Natural killer cell (primary cell): ENCODE measurements around the gene LOXL1. TPM values are rescaled to one million over a fixed set of nuclear protein-coding genes. Genes with fewer than 3 reads are reported as not detected.
"Not testable (repeated sequence)": the region's sequence is repeated elsewhere in the genome, so short reads cannot be mapped to it uniquely, and the experiment has no call there.

Source experiments
- ATAC-seq, 3 donors: fragments of 150-1000 bp in 2 of 3; fragments of 200-7000 bp in 1 of 3; cut with Tn5 transposase; 1 replicate in 1 of 3; 2 replicates in 2 of 3; pipeline ENCODE4 v1.10.0; 2021; ENCODE audit warnings: mild to moderate bottlenecking in 2 of 3, moderate library complexity in 2 of 3
- DNase-seq, 2 donors: peaks; one replicate each; pipeline versions ENCODE4 v3.0.0 to v3.0.0-alpha.2; 2013 to 2021; ENCODE audit warnings: mixed read lengths in 1 of 2
- H3K27ac ChIP-seq: one replicate; pipeline ENCODE4 v1.5.1; 2013; ENCODE audit warnings: mild to moderate bottlenecking, low read length
- H3K27me3 ChIP-seq: one replicate; pipeline ENCODE4 v1.6.1; 2013; ENCODE audit warnings: low read length; ENCODE audit not compliant: control insufficient read depth, insufficient read depth
- H3K36me3 ChIP-seq: one replicate; pipeline ENCODE4 v1.6.1; 2013; ENCODE audit warnings: low read length; ENCODE audit not compliant: control insufficient read depth, insufficient read depth
- H3K4me1 ChIP-seq: one replicate; pipeline ENCODE4 v1.6.1; 2013; ENCODE audit warnings: low read length; ENCODE audit not compliant: control insufficient read depth, insufficient read depth
- H3K4me3 ChIP-seq: one replicate; pipeline ENCODE4 v1.5.1; 2013; ENCODE audit warnings: low read length
- H3K9me3 ChIP-seq: one replicate; pipeline ENCODE4 v1.6.1; 2013; ENCODE audit warnings: low read length; ENCODE audit not compliant: control insufficient read depth, insufficient read depth
- H3K27ac Mint-ChIP-seq, 2 donors: one replicate each; pipeline ENCODE4 v1.8.0; 2022; ENCODE audit warnings: mild to moderate bottlenecking in 2 of 2, mixed read lengths in 2 of 2, moderate library complexity in 1 of 2
- H3K27me3 Mint-ChIP-seq, 2 donors: one replicate each; pipeline ENCODE4 v1.8.0; 2022; ENCODE audit warnings: low read depth in 2 of 2, mixed read lengths in 2 of 2
- H3K36me3 Mint-ChIP-seq: one replicate; pipeline ENCODE4 v1.8.0; 2022; ENCODE audit warnings: mixed read lengths
- H3K4me1 Mint-ChIP-seq, 2 donors: one replicate each; pipeline ENCODE4 v1.8.0; 2022; ENCODE audit warnings: mixed read lengths in 2 of 2
- H3K4me3 Mint-ChIP-seq: one replicate; pipeline ENCODE4 v1.8.0; 2022; ENCODE audit warnings: mild to moderate bottlenecking, moderate library complexity, mixed read lengths
- H3K9me3 Mint-ChIP-seq, 2 donors: one replicate each; pipeline ENCODE4 v1.8.0; 2022; ENCODE audit warnings: mixed read lengths in 2 of 2
- CTCF ChIP-seq: fragments of 200-600 bp; IDR thresholded peaks from one replicate; pipeline ENCODE4 v1.8.0; 2022; ENCODE audit warnings: antibody characterized with exemption
- WGBS: methylation state at CpG from one replicate; pipeline ENCODE4 v1.1.7; 2013; ENCODE audit warnings: missing lambda C conversion rate; ENCODE audit not compliant: insufficient coverage; 5-methylcytosine and 5-hydroxymethylcytosine counted together
- intact Hi-C: fragments of 100-400 bp; cut with micrococcal nuclease; formaldehyde crosslinking; loops from one replicate; pipeline ENCODE4 v1.14.2; 2022
- total RNA-seq, 4 donors: library from RNA; stranded (reverse); fragments of 120-200 nt in 1 of 4; gene quantifications; one replicate each; pipeline versions ENCODE4 v1.2.3 to v1.2.4, GENCODE V29; 2013 to 2022

The LOXL1 gene
- total RNA-seq, 3 donors from 2014 or later (not counting 1 experiment from before 2014, with no cell fraction given) = 1.1 to 1.4 (median 1.3) TPM

- peak; percentile 80 to 91 (median 88) for ATAC-seq
- DNase-seq = peak; percentile 58 to 89
- Mint-ChIP-seq H3K4me1 (peaks cover 0 to 7% of the 10 kb centered on the region in 2 donors), H3K4me3 (no peak overlapping the region), H3K36me3 (no peaks in the 10 kb centered on the region), H3K27ac (no peak overlapping the region), H3K27me3 (peaks cover 26% of the 10 kb centered on the region in 2 donors), H3K9me3 (no peaks in the 10 kb centered on the region)
- peak; percentile 77 for TF ChIP-seq CTCF
- Histone ChIP-seq H3K9me3 (no peaks in the 10 kb centered on the region), H3K36me3 (no peaks in the 10 kb centered on the region), H3K4me1 (peaks cover 12% of the 10 kb centered on the region), H3K27me3 (peaks cover 7% of the 10 kb centered on the region), H3K4me3 (no peak overlapping the region), H3K27ac (no peak overlapping the region)
- 35% methylated on average over 26 of the region's 26 CpGs for WGBS
- intact Hi-C loops = loop anchor here (5.0 kb wide), 1 partner anchor 349 kb away; no protein-coding TSS in a partner anchor
Observed at GRCh38 chr15:73972984-73973682, 46.9 kb downstream of the LOXL1 start.

- not testable (repeated sequence) for H3K27ac Mint-ChIP-seq, H3K9me3 Mint-ChIP-seq, DNase-seq, H3K36me3 Mint-ChIP-seq, H3K9me3 ChIP-seq, H3K4me3 Mint-ChIP-seq, H3K27me3 ChIP-seq, H3K4me3 ChIP-seq, ATAC-seq, H3K27ac ChIP-seq, H3K4me1 Mint-ChIP-seq, H3K36me3 ChIP-seq
- H3K4me1 ChIP-seq = peaks cover 12% of the 10 kb centered on the region
- H3K27me3 Mint-ChIP-seq = peaks cover 26 to 30% of the 10 kb centered on the region in 2 donors
- 94% methylated on average over 39 of the region's 39 CpGs for WGBS
- intact Hi-C loops = loop anchor here (5.0 kb wide), 1 partner anchor 349 kb away; no protein-coding TSS in a partner anchor
Observed at GRCh38 chr15:73973683-73974200, 47.5 kb downstream of the LOXL1 start.

- intact Hi-C loops, H3K4me1 Mint-ChIP-seq, ATAC-seq, H3K9me3 ChIP-seq, H3K36me3 Mint-ChIP-seq, H3K27me3 ChIP-seq, H3K36me3 ChIP-seq, H3K27ac ChIP-seq, H3K9me3 Mint-ChIP-seq, H3K4me3 Mint-ChIP-seq, H3K4me3 ChIP-seq, H3K27ac Mint-ChIP-seq: not testable (repeated sequence)
- peaks cover 12% of the 10 kb centered on the region for H3K4me1 ChIP-seq
- 33% methylated on average over 16 of the region's 18 CpGs for WGBS
- H3K27me3 Mint-ChIP-seq = peaks cover 33% of the 10 kb centered on the region in 2 donors
- DNase-seq = peak in 1 of 2 donors; percentile 75
Observed at GRCh38 chr15:73975440-73976125, 49.3 kb downstream of the LOXL1 start.

GRCh38 chr15:73978896-73979295 is 52.6 kb downstream of the LOXL1 start:
- no peaks in the 10 kb centered on the region for H3K36me3 Mint-ChIP-seq
- WGBS = 94% methylated on average over 3 of the region's 3 CpGs
- no peak for TF ChIP-seq CTCF
- Histone ChIP-seq H3K27me3 (peaks cover 7% of the 10 kb centered on the region), H3K4me3 (no peak overlapping the region), H3K9me3 (no peaks in the 10 kb centered on the region), H3K36me3 (no peaks in the 10 kb centered on the region), H3K4me1 (peaks cover 22% of the 10 kb centered on the region), H3K27ac (no peak overlapping the region)
- no peak for ATAC-seq
- H3K9me3 Mint-ChIP-seq = no peaks in the 10 kb centered on the region
- no peak overlapping the region for H3K27ac Mint-ChIP-seq
- peaks cover 0 to 8% of the 10 kb centered on the region in 2 donors for H3K4me1 Mint-ChIP-seq
- H3K27me3 Mint-ChIP-seq = peaks cover 30 to 33% of the 10 kb centered on the region in 2 donors
- intact Hi-C loops = no loop called here
- no peak for DNase-seq
- no peak overlapping the region for H3K4me3 Mint-ChIP-seq
